Fibroblast of mammary gland (primary cell): Measurements from ENCODE around the gene DDX6.
"Not testable (repeated sequence)": the region's sequence is repeated elsewhere in the genome, so short reads cannot be mapped to it uniquely, and the experiment has no call there.

Source experiments
- DNase-seq: peaks from one replicate; pipeline ENCODE4 v3.0.0-alpha.2; 2010; ENCODE audit warnings: low read depth
- H3K4me3 ChIP-seq: 2 replicates; pipeline ENCODE4 v1.5.1; 2011; ENCODE audit warnings: low read depth, mild to moderate bottlenecking, low read length, moderate library complexity; ENCODE audit not compliant: control insufficient read depth
- CTCF ChIP-seq: conservative IDR thresholded peaks from 2 replicates; pipeline ENCODE4 v1.5.1; 2011; ENCODE audit warnings: low read depth, low read length, inconsistent platforms; ENCODE audit not compliant: control insufficient read depth, insufficient read depth

The DDX6 gene

GRCh38 chr11:118742304-118742703 is 48.7 kb downstream of the DDX6 start:
- no peak overlapping the region for H3K4me3 ChIP-seq
- TF ChIP-seq CTCF: no peak
- DNase-seq: no peak

GRCh38 chr11:118740892-118741291 is 50.1 kb downstream of the DDX6 start:
- TF ChIP-seq CTCF: no peak
- no peak for DNase-seq
- no peak overlapping the region for H3K4me3 ChIP-seq

- no peak overlapping the region for H3K4me3 ChIP-seq
- TF ChIP-seq CTCF: no peak
- DNase-seq: no peak
These were observed 55.8 kb downstream of the DDX6 start for GRCh38 chr11:118735203-118735602.

GRCh38 chr11:118734031-118734430 is 56.9 kb downstream of the DDX6 start:
- no peak overlapping the region for H3K4me3 ChIP-seq
- TF ChIP-seq CTCF: no peak
- DNase-seq: no peak

GRCh38 chr11:118729753-118730152 is 61.2 kb downstream of the DDX6 start:
- not testable (repeated sequence) for DNase-seq, H3K4me3 ChIP-seq

GRCh38 chr11:118728112-118728511 is 62.9 kb downstream of the DDX6 start:
- not testable (repeated sequence) for H3K4me3 ChIP-seq, DNase-seq

GRCh38 chr11:118727721-118728066 is 63.3 kb downstream of the DDX6 start:
- H3K4me3 ChIP-seq, DNase-seq: not testable (repeated sequence)

GRCh38 chr11:118727001-118727720 is 63.8 kb downstream of the DDX6 start:
- DNase-seq, H3K4me3 ChIP-seq: not testable (repeated sequence)

- H3K4me3 ChIP-seq, DNase-seq: not testable (repeated sequence)
These were observed 69.4 kb downstream of the DDX6 start for GRCh38 chr11:118721478-118722015.

- DNase-seq, H3K4me3 ChIP-seq: not testable (repeated sequence)
These were observed 70.2 kb downstream of the DDX6 start for GRCh38 chr11:118720740-118721139.

GRCh38 chr11:118720078-118720477 is 70.9 kb downstream of the DDX6 start:
- not testable (repeated sequence) for DNase-seq, H3K4me3 ChIP-seq

- not testable (repeated sequence) for DNase-seq, H3K4me3 ChIP-seq
These were observed 72.4 kb downstream of the DDX6 start for GRCh38 chr11:118718562-118718961.

GRCh38 chr11:118717733-118718132 is 73.2 kb downstream of the DDX6 start:
- not testable (repeated sequence) for DNase-seq, H3K4me3 ChIP-seq

- H3K4me3 ChIP-seq, DNase-seq: not testable (repeated sequence)
These were observed 73.7 kb downstream of the DDX6 start for GRCh38 chr11:118717221-118717620.
